OCI-LY3 (cell line): ENCODE measurements around the gene ZNF577.

Source experiments
- H2AFZ ChIP-seq: fragments of 200-600, 300-600 bp; shearing (Covaris generic); 2 replicates; pipeline ENCODE4 v1.6.0; 2014; ENCODE audit warnings: antibody characterized with exemption, low read depth, low read length
- H3K27ac ChIP-seq: fragments of 200-600, 300-600 bp; sonication (generic); 2 replicates; pipeline ENCODE4 v1.5.1; 2014; ENCODE audit warnings: mild to moderate bottlenecking, low read length, moderate library complexity, mixed read lengths
- H3K27me3 ChIP-seq: fragments of 200-600, 300-600 bp; sonication (generic); 2 replicates; pipeline ENCODE4 v1.6.1; 2014; ENCODE audit warnings: low read depth, low read length, mixed read lengths
- H3K36me3 ChIP-seq: fragments of 200-600, 300-600 bp; sonication (generic); replicated peaks from 2 replicates; pipeline ENCODE3; 2014; ENCODE audit warnings: low read depth, low read length, mixed read lengths
- H3K4me1 ChIP-seq: fragments of 300-600, 200-600 bp; sonication (generic); 2 replicates; pipeline ENCODE4 v1.6.1; 2014; ENCODE audit warnings: low read length, mixed read lengths
- H3K4me2 ChIP-seq: fragments of 200-600, 300-600 bp; sonication (generic); 2 replicates; pipeline ENCODE4 v1.6.1; 2014; ENCODE audit warnings: low read length, mixed read lengths
- H3K4me3 ChIP-seq: fragments of 300-600, 200-600 bp; sonication (generic); 2 replicates; pipeline ENCODE4 v1.5.1; 2014; ENCODE audit warnings: antibody characterized with exemption, mild to moderate bottlenecking, low read length, moderate library complexity
- H3K79me2 ChIP-seq: fragments of 300-600, 200-600 bp; shearing (Covaris generic); 2 replicates; pipeline ENCODE4 v1.6.1; 2014; ENCODE audit warnings: mild to moderate bottlenecking, low read length, mixed read lengths
- H3K9ac ChIP-seq: fragments of 300-600, 200-600 bp; shearing (Covaris generic); 2 replicates; pipeline ENCODE4 v1.6.0; 2014; ENCODE audit warnings: mild to moderate bottlenecking, low read length, moderate library complexity
- H3K9me3 ChIP-seq: fragments of 200-600, 300-600 bp; shearing (Covaris generic); 2 replicates; pipeline ENCODE4 v1.6.1; 2014; ENCODE audit warnings: low read length, mixed read lengths; ENCODE audit not compliant: insufficient read depth
- H4K20me1 ChIP-seq: fragments of 200-600, 300-600 bp; sonication (generic); 2 replicates; pipeline ENCODE4 v1.6.1; 2016; ENCODE audit warnings: low read length, mixed read lengths; ENCODE audit not compliant: insufficient read depth
- EZH2phosphoT487 ChIP-seq: fragments of 200-600 bp; shearing (Covaris generic); IDR thresholded peaks from 2 replicates; pipeline ENCODE4 v1.6.1; 2018; ENCODE audit warnings: antibody characterized with exemption, mixed run types, low read depth
- TF ChIP-seq, protein P1 (sequence below): fragments of 200-600, 300-600 bp; sonication (generic); IDR thresholded peaks from 2 replicates; pipeline ENCODE4 v1.5.1; 2014; ENCODE audit warnings: antibody characterized with exemption, low read length, low read depth

The ZNF577 gene

GRCh38 chr19:51873097-51873496 is 14.7 kb downstream of the ZNF577 start:
- Histone ChIP-seq H3K36me3 (peaks cover 44% of the 10 kb centered on the region), H3K9me3 (peaks cover 31% of the 10 kb centered on the region), H3K9ac (no peak overlapping the region), H4K20me1 (no peaks in the 10 kb centered on the region), H3K27ac (no peak overlapping the region), H2AFZ (no peak overlapping the region), H3K79me2 (no peaks in the 10 kb centered on the region), H3K4me3 (no peak overlapping the region), H3K4me1 (no peaks in the 10 kb centered on the region), H3K4me2 (no peak overlapping the region), H3K27me3 (no peaks in the 10 kb centered on the region)
- TF ChIP-seq, protein P1, sequence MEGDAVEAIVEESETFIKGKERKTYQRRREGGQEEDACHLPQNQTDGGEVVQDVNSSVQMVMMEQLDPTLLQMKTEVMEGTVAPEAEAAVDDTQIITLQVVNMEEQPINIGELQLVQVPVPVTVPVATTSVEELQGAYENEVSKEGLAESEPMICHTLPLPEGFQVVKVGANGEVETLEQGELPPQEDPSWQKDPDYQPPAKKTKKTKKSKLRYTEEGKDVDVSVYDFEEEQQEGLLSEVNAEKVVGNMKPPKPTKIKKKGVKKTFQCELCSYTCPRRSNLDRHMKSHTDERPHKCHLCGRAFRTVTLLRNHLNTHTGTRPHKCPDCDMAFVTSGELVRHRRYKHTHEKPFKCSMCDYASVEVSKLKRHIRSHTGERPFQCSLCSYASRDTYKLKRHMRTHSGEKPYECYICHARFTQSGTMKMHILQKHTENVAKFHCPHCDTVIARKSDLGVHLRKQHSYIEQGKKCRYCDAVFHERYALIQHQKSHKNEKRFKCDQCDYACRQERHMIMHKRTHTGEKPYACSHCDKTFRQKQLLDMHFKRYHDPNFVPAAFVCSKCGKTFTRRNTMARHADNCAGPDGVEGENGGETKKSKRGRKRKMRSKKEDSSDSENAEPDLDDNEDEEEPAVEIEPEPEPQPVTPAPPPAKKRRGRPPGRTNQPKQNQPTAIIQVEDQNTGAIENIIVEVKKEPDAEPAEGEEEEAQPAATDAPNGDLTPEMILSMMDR: no peak
- no peak for TF ChIP-seq EZH2phosphoT487

DNA sequence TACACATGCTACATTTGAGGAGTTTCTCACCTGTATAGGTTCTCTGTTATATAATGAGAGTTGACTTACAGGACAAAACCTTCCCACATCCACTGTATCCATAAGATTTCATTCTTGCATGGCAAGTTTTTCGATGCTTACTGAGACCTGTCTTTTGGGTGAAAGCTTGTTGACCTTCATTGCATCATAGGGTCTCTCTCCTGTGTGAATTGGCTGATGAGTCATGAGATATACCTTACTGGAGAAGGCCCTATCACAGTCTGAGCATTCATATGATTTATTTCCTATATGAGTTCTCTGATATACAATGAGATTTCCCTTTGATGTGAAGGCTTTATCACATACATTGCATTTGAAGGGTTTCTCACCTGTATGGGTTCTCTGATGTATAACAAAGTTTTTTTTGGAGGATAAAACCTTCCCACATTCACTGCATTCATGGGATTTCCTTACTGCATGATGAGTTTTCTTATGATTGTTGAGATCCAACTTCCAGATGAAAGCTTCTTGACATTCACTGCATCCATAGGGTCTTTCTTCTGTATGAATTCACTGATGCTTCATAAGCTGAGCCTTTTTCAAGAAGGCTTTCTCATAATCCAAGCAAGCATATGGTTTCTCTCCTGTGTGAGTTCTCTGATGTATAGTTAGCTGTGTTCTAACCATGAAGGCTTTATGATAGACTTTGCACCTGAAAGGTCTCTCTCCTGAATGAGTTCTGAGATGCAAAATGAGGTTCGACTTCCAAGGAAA is 25.7 kb downstream of the ZNF577 start:
- H3K4me3 ChIP-seq: no peak overlapping the region
- H3K79me2 ChIP-seq: no peaks in the 10 kb centered on the region
- H3K4me2 ChIP-seq: no peak overlapping the region
- H2AFZ ChIP-seq: no peak overlapping the region
- TF ChIP-seq, protein P1: no peak
- TF ChIP-seq EZH2phosphoT487: no peak
- H3K27me3 ChIP-seq: no peaks in the 10 kb centered on the region
- no peaks in the 10 kb centered on the region for H4K20me1 ChIP-seq
- no peaks in the 10 kb centered on the region for H3K4me1 ChIP-seq
- peaks cover 63% of the 10 kb centered on the region for H3K9me3 ChIP-seq
- H3K27ac ChIP-seq: no peak overlapping the region
- H3K9ac ChIP-seq: no peak overlapping the region
- H3K36me3 ChIP-seq: peaks cover 23% of the 10 kb centered on the region

- H3K79me2 ChIP-seq: no peaks in the 10 kb centered on the region
- 0 out of 2 replicates have a peak, but pooled peaks cover 11% of the 10 kb centered on the region for H3K9me3 ChIP-seq
- H4K20me1 ChIP-seq: no peaks in the 10 kb centered on the region
- H3K4me2 ChIP-seq: no peak overlapping the region
- H3K36me3 ChIP-seq: no peaks in the 10 kb centered on the region
- no peaks in the 10 kb centered on the region for H3K27me3 ChIP-seq
- no peak overlapping the region for H3K4me3 ChIP-seq
- no peaks in the 10 kb centered on the region for H3K4me1 ChIP-seq
- H2AFZ ChIP-seq: no peak overlapping the region
- H3K27ac ChIP-seq: no peak overlapping the region
- no peak overlapping the region for H3K9ac ChIP-seq
- TF ChIP-seq EZH2phosphoT487: no peak
- TF ChIP-seq, protein P1: no peak
These were observed 50.6 kb downstream of the ZNF577 start for GRCh38 chr19:51837145-51837544.

DNA sequence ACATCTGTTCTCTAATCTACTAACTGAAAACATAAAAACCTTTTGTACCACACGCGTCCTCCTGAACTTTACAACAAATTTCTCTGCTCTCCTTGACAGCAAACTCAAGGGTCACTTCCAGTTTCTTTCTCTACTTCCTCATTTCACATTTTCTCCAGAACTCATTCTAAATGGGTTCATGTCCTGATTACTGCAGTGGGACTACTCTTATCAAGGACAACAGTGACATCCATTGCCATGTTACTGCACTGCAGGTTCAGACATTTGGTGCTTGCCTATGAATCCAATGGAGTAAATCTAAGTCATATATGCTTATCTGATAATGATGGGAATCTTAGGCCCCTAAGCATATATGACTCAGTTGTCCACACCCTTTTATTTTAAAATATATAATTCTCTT is 57.5 kb downstream of the ZNF577 start:
- no peaks in the 10 kb centered on the region for H4K20me1 ChIP-seq
- no peaks in the 10 kb centered on the region for H3K79me2 ChIP-seq
- H3K9ac ChIP-seq: no peak overlapping the region
- H3K27me3 ChIP-seq: no peaks in the 10 kb centered on the region
- no peak for TF ChIP-seq EZH2phosphoT487
- TF ChIP-seq, protein P1: peak; percentile 84
- H2AFZ ChIP-seq: no peak overlapping the region
- no peak overlapping the region for H3K4me3 ChIP-seq
- H3K27ac ChIP-seq: peak overlapping the region; percentile 41
- peaks cover 11% of the 10 kb centered on the region for H3K4me1 ChIP-seq
- peaks cover 32% of the 10 kb centered on the region; the same call in 1 of the 2 replicates for H3K9me3 ChIP-seq
- H3K4me2 ChIP-seq: peak overlapping the region; percentile 3; the same call in 1 of the 2 replicates
- peaks cover 11% of the 10 kb centered on the region for H3K36me3 ChIP-seq
